K562 (cell line): ENCODE results near the gene HOXB3. TPM values are rescaled to one million over a fixed set of nuclear protein-coding genes. Genes with fewer than 3 reads are reported as not detected.

Source experiments
- ARID2 ChIP-seq: fragments of 450-650 bp; IDR thresholded peaks from 2 replicates; pipeline ENCODE4 v1.6.1; 2017; ENCODE audit warnings: antibody characterized with exemption, mild to moderate bottlenecking
- CBFA2T2 ChIP-seq: fragments of 450-650 bp; conservative IDR thresholded peaks from 2 replicates; pipeline ENCODE4 v1.6.1; 2017; ENCODE audit warnings: mild to moderate bottlenecking
- CEBPZ ChIP-seq: fragments of 150-350 bp; IDR thresholded peaks from 2 replicates; pipeline ENCODE4 v1.6.1; 2014; ENCODE audit warnings: low read depth, mild to moderate bottlenecking, low read length, borderline replicate concordance
- CHD7 ChIP-seq: fragments of 200-600 bp; sonication (generic); IDR thresholded peaks from one replicate; pipeline ENCODE4 v1.6.1; 2012; ENCODE audit warnings: mild to moderate bottlenecking, low read depth, low read length, inconsistent platforms
- CREBBP ChIP-seq: IDR thresholded peaks from one replicate; pipeline ENCODE4 v1.6.1; 2012; ENCODE audit warnings: low read depth, mild to moderate bottlenecking, control low read depth, inconsistent platforms, low read length
- SMARCA5 ChIP-seq: fragments of 450-650 bp; IDR thresholded peaks from 2 replicates; pipeline ENCODE4 v1.6.1; 2016
- TOE1 ChIP-seq, 2 experiments: fragments of 450-650 bp in 1 of 2; sonication (generic) in 1 of 2; formaldehyde crosslinking in 1 of 2; IDR thresholded peaks; 2 replicates each; pipeline versions ENCODE4 v1.7.1 to v1.8.0; 2016 to 2022; ENCODE audit warnings: borderline replicate concordance in 2 of 2, mild to moderate bottlenecking in 2 of 2, antibody characterized with exemption in 1 of 2, inconsistent platforms in 1 of 2, low read depth in 1 of 2, missing genetic modification reagents in 1 of 2, moderate library complexity in 1 of 2
- polyA plus RNA-seq, 8 experiments: library from polyadenylated mRNA; depleted of rRNA in 4 of 8; stranded (reverse) in 5 of 8; unstranded in 3 of 8; fragments of >200 nt; fragmentation: Nextera tagmentation in 2 of 8; fragmentation: Illumina TruSeq in 1 of 8; extraction: Ambion mirVana in 2 of 8; extraction: Trizol in 1 of 8; gene quantifications; 2 replicates each; pipeline versions ENCODE4 v1.2.1 to v1.2.3, GENCODE V29; 2011 to 2014; ENCODE audit warnings: inconsistent platforms in 1 of 8, missing spikeins in 1 of 8
- total RNA-seq, 7 experiments: library from RNA; depleted of rRNA in 6 of 7; stranded (reverse); fragments of >200 nt in 6 of 7; fragmentation: Illumina TruSeq in 2 of 7; extraction: Trizol in 2 of 7; gene quantifications; 2 replicates each; pipeline versions ENCODE4 v1.2.1 to v1.2.3, GENCODE V29; 2011 to 2021; ENCODE audit warnings: low replicate concordance in 1 of 7

HOXB3 gene
- total and polyA plus RNA-seq, 9 of the 15 experiments (the other 6 are each of a cell fraction or from before 2014, with no cell fraction given) = 2.4 to 41.3 (median 20.2) TPM

- TF ChIP-seq CHD7 (no peak), CREBBP (no peak), CBFA2T2 (no peak), TOE1 (IDR thresholded peaks at IDR 0.05; ENCODE audit: borderline replicate concordance) (no peak), TOE1 (CRISPR knock-in tag; IDR thresholded peaks at IDR 0.05; ENCODE audit: borderline replicate concordance, low read depth) (no peak), ARID2 (no peak), SMARCA5 (no peak), CEBPZ (no peak)
Observed at GRCh38 chr17:48578616-48579470, 11.2 kb downstream of the HOXB3 start (continued).
